H9 (cell line): ENCODE measurements around the gene SOX13. TPM values are rescaled to one million over a fixed set of nuclear protein-coding genes. Genes with fewer than 3 reads are reported as not detected.

ENCODE experiments used
- DNase-seq: peaks from one replicate; pipeline ENCODE4 v3.0.0-alpha.2; 2017
- H2AFZ ChIP-seq: one replicate; pipeline ENCODE4 v1.6.1; 2013; ENCODE audit warnings: mild to moderate bottlenecking, low read length, control low read depth, moderate library complexity
- H2AK5ac ChIP-seq: 2 replicates; pipeline ENCODE4 v1.6.1; 2013; ENCODE audit warnings: low read length, control low read depth, mixed read lengths; ENCODE audit not compliant: insufficient read length
- H2BK120ac ChIP-seq: one replicate; pipeline ENCODE4 v1.6.1; 2013; ENCODE audit warnings: low read depth, mild to moderate bottlenecking, low read length, control low read depth, inconsistent platforms; ENCODE audit not compliant: poor library complexity, severe bottlenecking
- H2BK12ac ChIP-seq: 2 replicates; pipeline ENCODE4 v1.6.1; 2013; ENCODE audit warnings: low read length, control low read depth, mixed read lengths, low read depth; ENCODE audit not compliant: insufficient read length
- H2BK15ac ChIP-seq: 2 replicates; pipeline ENCODE4 v1.6.1; 2013; ENCODE audit warnings: low read depth, low read length, control low read depth
- H2BK20ac ChIP-seq: one replicate; pipeline ENCODE4 v1.6.1; 2013; ENCODE audit warnings: low read depth, mild to moderate bottlenecking, low read length, control low read depth, inconsistent platforms; ENCODE audit not compliant: poor library complexity, severe bottlenecking
- H2BK5ac ChIP-seq: 2 replicates; pipeline ENCODE4 v1.6.1; 2013; ENCODE audit warnings: low read length, control low read depth, mixed read lengths; ENCODE audit not compliant: insufficient read length
- H3K14ac ChIP-seq: 2 replicates; pipeline ENCODE4 v1.6.1; 2013; ENCODE audit warnings: low read length, control low read depth; ENCODE audit not compliant: insufficient read depth
- H3K18ac ChIP-seq: 2 replicates; pipeline ENCODE4 v1.6.1; 2013; ENCODE audit warnings: low read depth, mild to moderate bottlenecking, mixed read lengths, low read length, control low read depth; ENCODE audit not compliant: insufficient read length
- H3K23ac ChIP-seq: 2 replicates; pipeline ENCODE4 v1.6.1; 2013; ENCODE audit warnings: low read length, control low read depth, mixed read lengths, low read depth; ENCODE audit not compliant: insufficient read length
- H3K23me2 ChIP-seq: 2 replicates; pipeline ENCODE4 v1.6.1; 2013; ENCODE audit warnings: low read depth, mild to moderate bottlenecking, mixed read lengths, low read length, control low read depth; ENCODE audit not compliant: insufficient read length, poor library complexity, severe bottlenecking
- H3K27ac ChIP-seq: 2 replicates; pipeline ENCODE4 v1.5.1; 2013; ENCODE audit warnings: low read length, control low read depth, mixed read lengths, low read depth; ENCODE audit not compliant: insufficient read length
- H3K27me3 ChIP-seq: 2 replicates; pipeline ENCODE4 v1.6.1; 2013; ENCODE audit warnings: low read length, control low read depth, inconsistent platforms; ENCODE audit not compliant: insufficient read depth
- H3K4ac ChIP-seq: 2 replicates; pipeline ENCODE4 v1.6.1; 2013; ENCODE audit warnings: low read depth, mild to moderate bottlenecking, control low read depth, inconsistent platforms, low read length, moderate library complexity
- H3K4me1 ChIP-seq: 2 replicates; pipeline ENCODE4 v1.6.1; 2013; ENCODE audit warnings: low read length, control low read depth, inconsistent platforms; ENCODE audit not compliant: insufficient read depth
- H3K4me2 ChIP-seq: 2 replicates; pipeline ENCODE4 v1.6.1; 2013; ENCODE audit warnings: low read length, control low read depth, mixed read lengths; ENCODE audit not compliant: insufficient read length, insufficient read depth
- H3K56ac ChIP-seq: 2 replicates; pipeline ENCODE4 v1.6.1; 2013; ENCODE audit warnings: low read depth, mild to moderate bottlenecking, mixed read lengths, low read length, control low read depth; ENCODE audit not compliant: insufficient read length
- H3K79me1 ChIP-seq: 2 replicates; pipeline ENCODE4 v1.6.1; 2013; ENCODE audit warnings: low read depth, mild to moderate bottlenecking, moderate library complexity, low read length, control low read depth, inconsistent platforms; ENCODE audit not compliant: insufficient read depth, poor library complexity, severe bottlenecking
- H3K79me2 ChIP-seq: 2 replicates; pipeline ENCODE4 v1.6.1; 2013; ENCODE audit warnings: low read length, control low read depth, inconsistent platforms; ENCODE audit not compliant: insufficient read depth
- H3K9ac ChIP-seq: 2 replicates; pipeline ENCODE4 v1.6.1; 2013; ENCODE audit warnings: low read length, control low read depth, mixed read lengths; ENCODE audit not compliant: insufficient read length; ENCODE audit errors: extremely low read depth
- H3K9me3 ChIP-seq: one replicate; pipeline ENCODE4 v1.6.1; 2013; ENCODE audit warnings: low read depth, low read length, inconsistent platforms; ENCODE audit not compliant: control insufficient read depth
- H3T11ph ChIP-seq: one replicate; pipeline ENCODE4 v1.6.1; 2013; ENCODE audit warnings: mild to moderate bottlenecking, low read length, control low read depth, inconsistent platforms
- H4K20me1 ChIP-seq: one replicate; pipeline ENCODE4 v1.6.1; 2013; ENCODE audit not compliant: control insufficient read depth, insufficient read length, insufficient read depth
- H4K5ac ChIP-seq: 2 replicates; pipeline ENCODE4 v1.6.1; 2013; ENCODE audit warnings: low read depth, mild to moderate bottlenecking, mixed read lengths, low read length, control low read depth; ENCODE audit not compliant: insufficient read length
- H4K8ac ChIP-seq: replicated peaks from 2 replicates; pipeline ENCODE4 v1.6.1; 2013; ENCODE audit warnings: low read length, control low read depth, mixed read lengths, low read depth; ENCODE audit not compliant: insufficient read length
- H4K91ac ChIP-seq: 2 replicates; pipeline ENCODE4 v1.6.1; 2013; ENCODE audit warnings: low read depth, mild to moderate bottlenecking, moderate library complexity, mixed read lengths, low read length, control low read depth; ENCODE audit not compliant: insufficient read length
- H3K27ac Mint-ChIP-seq, 3 experiments: 2 replicates in 2 of 3; 3 replicates in 1 of 3; pipeline ENCODE4 v1.8.0; 2020 to 2021; ENCODE audit warnings: mixed read lengths in 3 of 3, mild to moderate bottlenecking in 1 of 3, moderate library complexity in 1 of 3
- H3K27me3 Mint-ChIP-seq: 2 replicates; pipeline ENCODE4 v1.8.0; 2021; ENCODE audit warnings: low read depth, mild to moderate bottlenecking, moderate library complexity, mixed read lengths
- H3K36me3 Mint-ChIP-seq, 3 experiments: 2 replicates in 2 of 3; 3 replicates in 1 of 3; pipeline ENCODE4 v1.8.0; 2020 to 2021; ENCODE audit warnings: low read depth in 3 of 3, mixed read lengths in 3 of 3; ENCODE audit not compliant: insufficient read depth in 1 of 3
- H3K4me1 Mint-ChIP-seq, 2 experiments: 2 replicates each; pipeline ENCODE4 v1.8.0; 2020; ENCODE audit warnings: mixed read lengths in 2 of 2
- H3K4me3 Mint-ChIP-seq, 2 experiments: 2 replicates in 1 of 2; 3 replicates in 1 of 2; pipeline ENCODE4 v1.8.0; 2020 to 2021; ENCODE audit warnings: mild to moderate bottlenecking in 2 of 2, mixed read lengths in 2 of 2, moderate library complexity in 1 of 2
- H3K9me3 Mint-ChIP-seq, 2 experiments: 2 replicates in 1 of 2; 3 replicates in 1 of 2; pipeline ENCODE4 v1.8.0; 2020; ENCODE audit warnings: mild to moderate bottlenecking in 2 of 2, mixed read lengths in 2 of 2, moderate library complexity in 1 of 2
- CTCF ChIP-seq: fragments of 200-600 bp; sonication (generic); conservative IDR thresholded peaks from 3 replicates; pipeline ENCODE4 v1.8.0; 2021; ENCODE audit warnings: antibody characterized with exemption, mild to moderate bottlenecking
- WGBS: extraction: QIAGEN DNeasy Blood & Tissue Kit; methylation state at CpG from one replicate; pipeline ENCODE4 v1.1.7; 2013; ENCODE audit warnings: missing lambda C conversion rate, low lambda C conversion rate, mixed read lengths; ENCODE audit not compliant: insufficient read length; ENCODE audit errors: extremely low coverage; 5-methylcytosine and 5-hydroxymethylcytosine counted together
- total RNA-seq: library from RNA; stranded (reverse); gene quantifications from 2 replicates; pipeline ENCODE4 v1.2.1, GENCODE V29; 2021

The SOX13 gene
- total RNA-seq, 1 experiment from 2014 or later = 120 TPM

DNA sequence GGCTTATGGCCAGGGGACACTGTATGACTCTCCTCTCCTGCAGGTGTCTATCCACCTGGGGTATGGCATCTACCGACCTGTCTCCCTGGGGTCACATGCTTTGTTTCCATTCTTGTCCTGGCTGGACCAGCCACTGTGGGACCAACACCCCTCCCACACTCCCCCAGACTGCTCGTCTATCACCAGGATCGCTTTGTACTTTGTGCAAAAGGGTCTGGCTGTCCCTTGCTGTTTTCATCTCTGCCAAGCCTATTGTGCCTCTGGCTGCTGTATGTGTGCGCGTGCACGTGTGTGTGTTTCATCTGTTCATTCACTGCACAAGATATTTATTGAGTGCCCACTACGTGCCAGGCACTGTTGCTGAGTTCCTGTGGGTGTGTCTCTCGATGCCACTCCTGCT is 53.5 kb downstream of the SOX13 start:
- H3K79me1 ChIP-seq = no peaks in the 10 kb centered on the region
- H4K5ac ChIP-seq = no peak overlapping the region
- no peaks in the 10 kb centered on the region for H3K27me3 ChIP-seq
- H2BK20ac ChIP-seq = no peak overlapping the region
- no peak overlapping the region for H4K8ac ChIP-seq
- no peak overlapping the region for H2BK12ac ChIP-seq
- no peak overlapping the region for H3K4ac ChIP-seq
- TF ChIP-seq CTCF = no peak
- H4K91ac ChIP-seq = no peak overlapping the region
- H3K4me2 ChIP-seq = no peak overlapping the region
- H3K23ac ChIP-seq = no peak overlapping the region
- H3K56ac ChIP-seq = no peak overlapping the region
- H3K9ac ChIP-seq = no peak overlapping the region
- no peaks in the 10 kb centered on the region for H3K79me2 ChIP-seq
- no peak overlapping the region for H3K18ac ChIP-seq
- H3K9me3 Mint-ChIP-seq = no peaks in the 10 kb centered on the region; a peak in 1 of 5 replicates
- peak overlapping the region in 2 of 3 experiments; percentile 21 to 39; a peak in 3 of 7 replicates for H3K27ac Mint-ChIP-seq
- no peak overlapping the region for H2AK5ac ChIP-seq
- H3T11ph ChIP-seq = no peak overlapping the region
- no peak overlapping the region for H2BK5ac ChIP-seq
- H3K14ac ChIP-seq = no peak overlapping the region
- H3K9me3 ChIP-seq = no peaks in the 10 kb centered on the region
- no peaks in the 10 kb centered on the region; the same call in 1 of the 2 replicates for H3K4me1 ChIP-seq
- H3K23me2 ChIP-seq = peaks cover 4% of the 10 kb centered on the region
- no peak for DNase-seq
- no peaks in the 10 kb centered on the region; the same call in 1 of the 2 replicates for H3K27me3 Mint-ChIP-seq
- no peak overlapping the region for H3K27ac ChIP-seq
- no CpG with 5 or more reads among the region's 8 CpGs for WGBS
- no peak overlapping the region for H2BK15ac ChIP-seq
- H3K4me3 Mint-ChIP-seq = no peak overlapping the region
- no peaks in the 10 kb centered on the region for H4K20me1 ChIP-seq
- H3K4me1 Mint-ChIP-seq = peaks cover 41 to 43% of the 10 kb centered on the region in 2 experiments
- H2BK120ac ChIP-seq = no peak overlapping the region
- H2AFZ ChIP-seq = no peak overlapping the region
- H3K36me3 Mint-ChIP-seq = peaks cover 30 to 68% (median 52%) of the 10 kb centered on the region in 3 experiments; a peak in 6 of 7 replicates
